OCI-LY7 (cell line): ENCODE measurements around the gene GGA1. TPM values are rescaled to one million over a fixed set of nuclear protein-coding genes. Genes with fewer than 3 reads are reported as not detected.

Experiments
- BruUV-seq: library from RNA; stranded (reverse); fragments of 400-500 nt; replicated peaks from 2 replicates; lab custom pipeline; 2021; lab: Mats Ljungman, UMichigan
- CTCF ChIA-PET: fragments of 300-600 bp; sonication (Branson Sonifier 250); formaldehyde crosslinking; loops from one replicate; lab custom pipeline; 2022; ENCODE audit warnings: antibody characterized with exemption; ENCODE audit not compliant: unreplicated experiment; lab: Charles Lee
- POLR2A ChIA-PET: fragments of 300-600 bp; sonication (Branson Sonifier 250); formaldehyde crosslinking; loops from one replicate; lab custom pipeline; 2022; ENCODE audit warnings: antibody characterized with exemption; lab: Charles Lee
- DNase-seq: peaks from one replicate; pipeline ENCODE4 v3.0.0-alpha.2; 2015; ENCODE audit warnings: low spot score
- H2AFZ ChIP-seq: fragments of 200-600 bp; sonication (generic), shearing (Covaris generic); 2 replicates; pipeline ENCODE4 v1.6.1; 2014; ENCODE audit warnings: mild to moderate bottlenecking, antibody characterized with exemption, low read length, moderate library complexity
- H3K27ac ChIP-seq: fragments of 200-600 bp; sonication (generic); 2 replicates; pipeline ENCODE4 v1.5.1; 2014; ENCODE audit warnings: mixed run types, low read depth, mild to moderate bottlenecking, moderate library complexity, low read length, inconsistent platforms; ENCODE audit not compliant: poor library complexity, severe bottlenecking
- H3K36me3 ChIP-seq: fragments of 200-600 bp; sonication (generic); 2 replicates; pipeline ENCODE4 v1.6.1; 2014; ENCODE audit warnings: mild to moderate bottlenecking, antibody characterized with exemption, low read length, moderate library complexity, mixed read lengths; ENCODE audit not compliant: insufficient read depth
- H3K4me1 ChIP-seq: fragments of 200-600 bp; sonication (generic); 2 replicates; pipeline ENCODE4 v1.5.1; 2014; ENCODE audit warnings: mild to moderate bottlenecking, low read length; ENCODE audit not compliant: insufficient read depth, poor library complexity, severe bottlenecking
- H3K4me2 ChIP-seq: fragments of 200-600 bp; sonication (generic); 2 replicates; pipeline ENCODE4 v1.6.1; 2014; ENCODE audit warnings: mild to moderate bottlenecking, low read length
- H3K4me3 ChIP-seq: fragments of 200-600 bp; sonication (generic); 2 replicates; pipeline ENCODE4 v1.5.1; 2014; ENCODE audit warnings: mild to moderate bottlenecking, low read depth, low read length; ENCODE audit not compliant: poor library complexity, severe bottlenecking
- H3K79me2 ChIP-seq: fragments of 200-600 bp; sonication (generic); 2 replicates; pipeline ENCODE4 v1.6.1; 2016; ENCODE audit warnings: low read depth, mild to moderate bottlenecking, low read length, moderate library complexity, mixed read lengths; ENCODE audit not compliant: insufficient read depth
- H3K9me2 ChIP-seq: fragments of 200-600 bp; sonication (generic); 2 replicates; pipeline ENCODE4 v1.6.1; 2016; ENCODE audit warnings: mild to moderate bottlenecking, low read length, mixed read lengths; ENCODE audit not compliant: insufficient read depth
- H3K9me3 ChIP-seq: fragments of 200-600 bp; sonication (generic); 2 replicates; pipeline ENCODE4 v1.6.1; 2014; ENCODE audit warnings: mild to moderate bottlenecking, mixed run types, low read length, mixed read lengths
- H4K20me1 ChIP-seq: fragments of 200-600 bp; sonication (generic); 2 replicates; pipeline ENCODE4 v1.6.1; 2014; ENCODE audit warnings: mild to moderate bottlenecking, antibody characterized with exemption, low read length, moderate library complexity, mixed read lengths; ENCODE audit not compliant: insufficient read depth
- CTCF ChIP-seq: fragments of 200-600 bp; sonication (generic); conservative IDR thresholded peaks from 2 replicates; pipeline ENCODE4 v1.5.1; 2014; ENCODE audit warnings: mild to moderate bottlenecking, antibody characterized with exemption, low read length, moderate library complexity, mixed read lengths
- EZH2phosphoT487 ChIP-seq: fragments of 200-600 bp; sonication (generic); IDR thresholded peaks from 2 replicates; pipeline ENCODE4 v1.6.1; 2018; ENCODE audit warnings: low read depth, borderline replicate concordance, mild to moderate bottlenecking, mixed run types, antibody characterized with exemption, low read length, moderate library complexity, mixed read lengths
- intact Hi-C: fragments of 100-400 bp; cut with micrococcal nuclease; formaldehyde crosslinking; loops from one replicate; pipeline ENCODE4 v1.10.0; 2022; ENCODE audit not compliant: unreplicated experiment
- total RNA-seq, 2 experiments: library from RNA; depleted of rRNA in 1 of 2; stranded (reverse); fragments of >200 nt in 1 of 2; shearing (Covaris generic) in 1 of 2; gene quantifications; 2 replicates each; pipeline ENCODE4 v1.2.3, GENCODE V29; 2014 to 2022

Gene GGA1
- total RNA-seq, 2 experiments from 2014 or later = 127 to 172 TPM

GRCh38 chr22:37559901-37560607 lies 48.6 kb upstream of the GGA1 start, which contains the start of gene CDC42EP1:
Gene CDC42EP1, plus strand, starts transcription at chr22:37560480. Its CDS starts 5,870 bp downstream, at chr22:37566350.
- no peak within 1 kb of the TSS for H3K4me3 ChIP-seq
- H3K79me2 ChIP-seq = no peaks in the 10 kb centered on the region
- no peak for DNase-seq
- no TSS peak for BruUV-seq
- no peak within 1 kb of the TSS for H3K27ac ChIP-seq
- CTCF ChIA-PET = no interaction called here
- H3K9me2 ChIP-seq = no peaks in the 10 kb centered on the region
- no peaks in the 10 kb centered on the region for H3K36me3 ChIP-seq
- H2AFZ ChIP-seq = no peak within 1 kb of the TSS
- H4K20me1 ChIP-seq = no peaks in the 10 kb centered on the region
- no peaks in the 10 kb centered on the region for H3K9me3 ChIP-seq
- POLR2A ChIA-PET = no interaction called here
- TF ChIP-seq EZH2phosphoT487 (no peak), CTCF (no peak)
- H3K4me1 ChIP-seq = no peaks in the 10 kb centered on the region
- intact Hi-C loops = no loop called here
- H3K4me2 ChIP-seq = no peak within 1 kb of the TSS

GRCh38 chr22:37560608-37561211 lies 47.9 kb upstream of the GGA1 start:
- no TSS peak for BruUV-seq
- Histone ChIP-seq H2AFZ (no peak overlapping the region), H3K79me2 (no peaks in the 10 kb centered on the region), H3K9me3 (no peaks in the 10 kb centered on the region), H3K4me1 (no peaks in the 10 kb centered on the region), H3K4me3 (no peak overlapping the region), H4K20me1 (no peaks in the 10 kb centered on the region), H3K36me3 (no peaks in the 10 kb centered on the region), H3K27ac (no peak overlapping the region), H3K4me2 (no peak overlapping the region), H3K9me2 (no peaks in the 10 kb centered on the region)
- CTCF ChIA-PET = interaction anchor here (1.1 kb wide), 1 partner anchor 15 kb away, joined by 3 read pairs; no protein-coding TSS in a partner anchor
- no peak for TF ChIP-seq EZH2phosphoT487
- no peak for TF ChIP-seq CTCF
- POLR2A ChIA-PET = no interaction called here
- intact Hi-C loops = no loop called here
- DNase-seq = no peak
